CD1c-positive myeloid dendritic cell (primary cell): Measurements from ENCODE around the gene ZNF827.
A peak's percentile ranks its signal among the peaks of the same experiment; 100 is the strongest.

Experiments used
- DNase-seq: peaks from one replicate; pipeline ENCODE4 v3.0.0-alpha.2; 2016; ENCODE audit errors: extremely low spot score

ZNF827 gene, protein sequence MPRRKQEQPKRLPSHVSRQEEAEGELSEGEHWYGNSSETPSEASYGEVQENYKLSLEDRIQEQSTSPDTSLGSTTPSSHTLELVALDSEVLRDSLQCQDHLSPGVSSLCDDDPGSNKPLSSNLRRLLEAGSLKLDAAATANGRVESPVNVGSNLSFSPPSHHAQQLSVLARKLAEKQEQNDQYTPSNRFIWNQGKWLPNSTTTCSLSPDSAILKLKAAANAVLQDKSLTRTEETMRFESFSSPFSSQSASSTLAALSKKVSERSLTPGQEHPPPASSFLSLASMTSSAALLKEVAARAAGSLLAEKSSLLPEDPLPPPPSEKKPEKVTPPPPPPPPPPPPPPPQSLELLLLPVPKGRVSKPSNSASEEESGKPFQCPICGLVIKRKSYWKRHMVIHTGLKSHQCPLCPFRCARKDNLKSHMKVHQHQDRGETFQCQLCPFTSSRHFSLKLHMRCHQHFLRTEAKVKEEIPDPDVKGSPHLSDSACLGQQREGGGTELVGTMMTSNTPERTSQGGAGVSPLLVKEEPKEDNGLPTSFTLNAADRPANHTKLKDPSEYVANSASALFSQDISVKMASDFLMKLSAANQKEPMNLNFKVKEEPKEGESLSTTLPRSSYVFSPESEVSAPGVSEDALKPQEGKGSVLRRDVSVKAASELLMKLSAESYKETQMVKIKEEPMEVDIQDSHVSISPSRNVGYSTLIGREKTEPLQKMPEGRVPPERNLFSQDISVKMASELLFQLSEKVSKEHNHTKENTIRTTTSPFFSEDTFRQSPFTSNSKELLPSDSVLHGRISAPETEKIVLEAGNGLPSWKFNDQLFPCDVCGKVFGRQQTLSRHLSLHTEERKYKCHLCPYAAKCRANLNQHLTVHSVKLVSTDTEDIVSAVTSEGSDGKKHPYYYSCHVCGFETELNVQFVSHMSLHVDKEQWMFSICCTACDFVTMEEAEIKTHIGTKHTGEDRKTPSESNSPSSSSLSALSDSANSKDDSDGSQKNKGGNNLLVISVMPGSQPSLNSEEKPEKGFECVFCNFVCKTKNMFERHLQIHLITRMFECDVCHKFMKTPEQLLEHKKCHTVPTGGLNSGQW

GRCh38 chr4:145938618-145939440 lies at the start of gene ZNF827:
Gene ZNF827, minus strand, starts transcription at chr4:145938823. Its CDS starts 416 bp downstream, at chr4:145938407.
- peak; percentile 52 for DNase-seq

DNA sequence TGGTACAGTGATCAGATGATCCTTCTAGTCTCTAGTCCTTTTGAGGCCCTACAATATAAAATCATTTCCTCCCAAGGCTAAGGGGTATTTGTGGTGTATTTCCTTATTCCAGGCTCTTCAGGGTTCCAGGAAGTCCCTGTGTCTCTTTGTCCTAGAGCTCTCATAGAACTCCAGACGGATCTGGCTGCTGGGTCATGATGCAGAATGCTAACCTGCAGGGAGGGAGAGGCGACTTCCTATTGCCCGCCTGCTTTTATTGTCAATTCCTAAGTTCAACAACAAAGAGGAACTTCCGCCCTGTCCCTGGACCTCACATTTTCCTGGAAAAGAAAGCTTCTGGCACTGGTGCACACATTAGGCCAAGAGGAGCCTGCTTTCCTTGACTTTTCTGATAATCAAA lies 45.9 kb upstream of the ZNF827 start:
- DNase-seq: no peak

GRCh38 chr4:145982791-145983190 lies 44.2 kb upstream of the ZNF827 start:
- DNase-seq: no peak

GRCh38 chr4:145979160-145979559 lies 40.5 kb upstream of the ZNF827 start:
- DNase-seq: no peak

- no peak for DNase-seq
These were observed 38.1 kb upstream of the ZNF827 start for GRCh38 chr4:145976680-145977079.

DNA sequence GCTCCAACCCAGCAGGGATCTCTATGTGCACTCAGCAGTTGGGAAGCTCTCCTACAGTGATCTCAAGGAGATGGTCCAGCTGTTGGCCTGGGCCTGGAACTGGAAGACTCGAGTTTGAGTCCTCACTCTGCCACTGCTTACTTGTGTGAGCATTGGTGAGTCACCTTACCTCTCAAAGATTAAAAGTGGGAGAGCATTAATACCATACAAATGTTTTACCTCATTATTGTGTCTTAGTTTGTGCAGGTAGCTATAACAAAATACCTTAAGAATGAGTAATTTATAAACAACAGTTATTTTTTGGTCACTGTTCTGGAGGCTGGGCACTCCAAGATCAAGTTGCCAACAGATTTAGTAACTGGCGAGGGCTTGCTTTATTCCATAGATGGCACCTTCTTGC lies 21.4 kb upstream of the ZNF827 start:
- no peak for DNase-seq

GRCh38 chr4:145957302-145957701 lies 18.7 kb upstream of the ZNF827 start:
- DNase-seq: peak; percentile 26

DNA sequence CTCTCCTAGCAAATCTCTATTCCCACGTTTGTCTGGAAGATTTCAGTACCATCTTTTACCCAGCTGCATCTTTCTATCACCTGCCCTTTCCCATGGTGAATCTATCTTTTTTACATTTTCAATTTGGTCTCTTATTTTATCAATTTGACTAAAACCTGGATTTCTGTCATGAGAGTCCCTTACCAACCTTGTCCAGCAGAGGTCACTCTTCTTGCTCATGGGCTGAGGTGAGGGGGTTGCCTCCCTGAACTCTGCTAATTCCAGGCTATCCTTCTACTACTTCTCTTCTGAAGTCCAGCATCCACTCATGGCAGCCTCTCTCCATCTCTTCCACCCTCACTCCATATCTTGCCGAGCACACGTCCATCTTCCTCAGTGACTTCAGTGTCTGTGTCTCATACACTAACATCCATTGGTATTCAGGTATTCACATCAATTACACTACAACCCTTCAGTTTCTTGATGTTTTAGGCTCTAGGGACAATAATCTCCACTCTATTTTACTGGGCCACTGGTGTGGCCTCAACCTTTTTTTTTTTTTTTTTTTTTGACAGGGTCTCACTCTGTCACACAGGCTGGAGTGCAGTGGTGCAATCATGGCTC lies 17.8 kb upstream of the ZNF827 start:
- peak; percentile 50 for DNase-seq

GRCh38 chr4:145954924-145955339 lies 16.3 kb upstream of the ZNF827 start:
- DNase-seq: no peak

DNA sequence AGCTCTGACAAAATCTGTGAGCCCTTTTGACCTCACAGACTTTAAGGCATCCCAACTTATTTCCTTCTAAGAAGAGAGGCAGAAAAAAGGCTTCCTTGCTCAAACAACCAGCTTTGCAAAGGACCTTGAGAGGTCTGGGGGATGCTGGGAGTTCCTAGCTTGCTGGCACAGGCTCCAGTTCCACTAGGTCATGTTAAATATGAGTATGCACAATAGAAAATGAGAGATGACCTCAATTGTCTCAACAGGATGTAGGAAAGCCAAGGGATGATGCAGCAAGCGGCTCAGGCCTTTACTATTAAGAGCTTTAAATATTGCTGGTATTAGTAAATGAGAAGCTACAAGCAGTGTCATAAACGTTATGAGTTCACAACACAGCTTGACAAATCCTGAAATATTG lies 13.3 kb upstream of the ZNF827 start:
- no peak for DNase-seq

DNA sequence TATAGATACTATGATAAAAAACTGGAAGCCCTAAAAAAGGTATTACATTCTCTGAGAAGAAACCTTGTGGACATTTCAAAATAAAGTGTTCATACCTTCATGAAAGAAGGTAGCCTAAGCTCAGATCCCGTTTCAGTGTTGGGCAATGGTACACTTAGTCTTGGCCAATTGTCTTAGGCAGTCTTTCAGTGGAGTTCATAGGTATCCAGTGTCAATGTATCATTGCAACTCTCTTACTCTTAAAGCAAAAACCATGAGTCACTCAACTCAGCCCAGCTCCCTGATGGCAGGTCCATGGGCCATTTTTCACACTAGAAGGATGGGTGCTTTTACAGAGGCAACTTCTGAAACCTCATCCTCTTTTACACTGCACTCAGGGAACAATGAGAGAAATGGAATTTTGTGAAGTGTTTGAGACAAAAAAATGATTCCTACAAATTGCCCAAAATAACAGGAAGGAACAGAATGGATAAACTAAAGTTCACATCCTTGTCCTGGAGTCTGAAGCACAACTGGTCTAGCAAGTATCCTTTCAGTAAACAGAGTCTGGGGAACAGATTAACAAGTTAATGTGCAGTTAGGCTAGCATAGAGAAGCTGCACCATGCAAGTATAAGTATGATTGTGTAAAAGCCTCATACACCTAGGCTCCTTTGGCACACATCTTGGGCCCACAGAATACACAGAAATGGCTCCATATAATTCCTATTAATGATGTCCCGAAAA lies 7.0 kb upstream of the ZNF827 start:
- no peak for DNase-seq

DNA sequence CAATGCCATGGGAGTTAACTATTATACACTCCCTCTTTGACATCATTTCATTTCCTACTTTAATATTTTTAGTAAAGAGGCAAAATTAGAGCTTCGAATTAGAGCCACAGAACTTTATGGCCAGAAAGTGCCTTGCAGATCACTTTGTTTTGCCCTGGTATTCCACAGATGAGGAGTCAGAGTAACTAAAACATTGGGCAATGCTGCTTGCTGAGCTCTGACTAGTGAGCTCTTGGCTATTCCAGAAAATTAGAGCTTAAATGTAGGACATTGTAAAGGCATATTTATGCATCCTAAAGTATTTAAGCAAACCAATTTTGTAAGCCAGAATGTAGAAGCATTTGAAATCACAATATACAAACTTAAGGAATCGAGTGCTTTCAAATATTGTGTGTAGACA lies 6.3 kb upstream of the ZNF827 start:
- DNase-seq: no peak

- DNase-seq: peak; percentile 6
These were observed 1.2 kb upstream of the ZNF827 start for GRCh38 chr4:145939856-145940255.

- no peak for DNase-seq
These were observed 773 bp upstream of the ZNF827 start for GRCh38 chr4:145939441-145939750.

GRCh38 chr4:145937971-145938611 lies 532 bp downstream of the ZNF827 start:
- DNase-seq: peak; percentile 19

DNA sequence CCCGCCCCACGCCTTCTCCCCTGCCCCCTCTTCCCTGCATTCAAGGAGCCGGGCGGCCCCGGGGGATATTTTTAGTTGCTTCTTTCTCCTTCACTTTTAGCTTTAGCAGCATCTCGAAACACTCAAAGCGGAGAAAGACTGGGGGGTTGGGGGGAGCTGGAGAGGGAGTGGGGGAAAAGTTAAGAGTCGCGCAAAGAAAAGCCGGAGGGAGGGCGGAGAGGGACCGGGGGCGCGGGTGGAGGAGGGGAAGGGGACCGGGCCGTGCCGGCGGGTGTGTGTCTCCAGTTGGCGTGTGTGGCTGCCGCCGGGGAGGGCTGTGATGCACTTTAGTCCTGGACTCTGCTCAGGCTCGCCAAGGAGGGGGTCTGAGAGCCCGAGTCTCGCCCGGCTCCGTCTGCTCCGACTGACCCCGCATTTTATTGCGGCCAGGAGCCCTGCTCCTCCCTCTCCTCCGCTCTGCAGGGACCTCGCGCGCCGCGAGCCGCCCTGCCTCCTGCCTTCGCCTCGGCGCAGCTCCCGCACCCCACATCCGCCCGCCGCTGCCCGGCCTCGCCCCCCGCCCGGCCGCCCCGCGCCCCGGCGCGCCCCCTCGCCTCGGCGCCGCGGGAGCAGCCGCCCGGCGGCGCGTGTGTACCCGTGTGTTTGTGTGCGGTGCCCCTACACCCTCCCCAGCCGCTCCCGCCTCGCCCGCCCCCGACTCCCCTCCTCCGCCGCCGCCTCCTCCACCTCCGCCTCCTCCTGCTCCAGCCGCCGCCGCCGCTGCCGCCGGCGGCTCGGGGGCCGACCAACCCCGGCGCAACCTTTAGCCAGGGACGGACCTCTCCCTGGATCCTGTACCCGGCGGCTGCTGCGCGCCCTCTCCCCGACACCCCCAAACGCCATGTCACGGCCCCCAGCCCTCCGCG lies 1.4 kb downstream of the ZNF827 start:
- peak; percentile 13 for DNase-seq

- DNase-seq: peak; percentile 44
These were observed 2.3 kb downstream of the ZNF827 start for GRCh38 chr4:145936142-145936996.
